Measurements from ENCODE around the gene TTC12. TPM values are rescaled to one million over a fixed set of nuclear protein-coding genes. Genes with fewer than 3 reads are reported as not detected.

Gene TTC12
- total and polyA plus RNA-seq, 2 of the 4 experiments (the other 2 are of a cell fraction), result 10.0 to 14.7 TPM

DNA sequence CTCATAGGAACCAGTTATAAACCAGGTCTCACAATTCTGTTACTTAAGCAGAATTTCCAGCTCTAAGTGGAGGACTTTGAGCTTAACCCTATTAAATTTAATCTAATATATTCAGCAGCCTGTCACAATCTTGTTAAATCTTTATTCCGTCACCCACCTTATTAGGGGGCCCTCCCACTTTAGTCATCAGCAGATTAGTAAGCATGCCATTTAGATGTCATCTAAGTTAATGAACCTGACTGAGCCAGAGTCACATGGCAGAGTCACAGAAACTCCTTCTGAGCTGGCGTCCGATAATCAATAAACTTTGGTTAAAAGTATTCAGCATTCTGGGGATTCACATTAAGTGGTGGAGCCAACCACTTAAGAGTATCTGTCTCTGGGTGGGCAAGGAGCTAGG, 35.1 kb downstream of the TTC12 start:
- Histone ChIP-seq H2BK5ac (ENCODE audit: low read depth, low read length, poor library complexity, severe bottlenecking) (no peak overlapping the region), H2AFZ (replicated peaks; ENCODE audit: low read length, poor library complexity) (no peak overlapping the region), H3K36me3 (ENCODE audit: control insufficient read depth, insufficient read depth, low read length) (peaks cover 2% of the 10 kb centered on the region; the same call in 1 of the 2 replicates), H3K4me1 (ENCODE audit: control insufficient read depth, insufficient read depth, low read length) (peaks cover 15% of the 10 kb centered on the region; the same call in 1 of the 2 replicates), H4K20me1 (ENCODE audit: insufficient read depth, low read length) (no peaks in the 10 kb centered on the region), H3K4me3 (ENCODE audit: insufficient read depth, low read depth, low read length) (no peak overlapping the region), H2BK120ac (ENCODE audit: low read depth, low read length) (no peak overlapping the region), H3K14ac (replicated peaks; ENCODE audit: low read depth, low read length) (no peak overlapping the region), H3K9ac (ENCODE audit: low read depth, low read length) (no peak overlapping the region), H2AK9ac (replicated peaks; ENCODE audit: low read depth, low read length, poor library complexity) (no peak overlapping the region), H4K5ac (ENCODE audit: low read depth, low read length) (no peak overlapping the region), H2AK5ac (ENCODE audit: low read depth, low read length) (no peak overlapping the region), H2BK15ac (ENCODE audit: low read depth, low read length) (no peak overlapping the region), H3K27me3 (ENCODE audit: control insufficient read depth, insufficient read depth, low read length) (no peaks in the 10 kb centered on the region), H4K8ac (ENCODE audit: low read depth in 2 of 2, low read length in 2 of 2) (no peak overlapping the region), H3K18ac (ENCODE audit: low read depth, low read length) (no peak overlapping the region), H3K27ac (ENCODE audit: insufficient read depth, low read length) (no peak overlapping the region), H2BK20ac (ENCODE audit: low read depth, low read length) (no peak overlapping the region), H3K79me1 (ENCODE audit: low read depth in 1 of 2, low read length in 2 of 2) (no peaks in the 10 kb centered on the region), H3K4ac (ENCODE audit: low read depth, low read length) (no peak overlapping the region), H4K91ac (ENCODE audit: insufficient read depth, low read depth, low read length) (no peak overlapping the region), H3K23ac (ENCODE audit: low read depth, low read length) (no peak overlapping the region), H3K9me1 (ENCODE audit: insufficient read depth, low read length) (peaks cover 4% of the 10 kb centered on the region; the same call in 1 of the 2 replicates), H3K56ac (ENCODE audit: extremely low read depth, insufficient read depth, low read length) (no peak overlapping the region), H3K9me3 (ENCODE audit: control insufficient read depth, insufficient read depth, low read length) (no peaks in the 10 kb centered on the region), H3K4me2 (ENCODE audit: low read depth, low read length) (no peak overlapping the region)
- ATAC-seq (ENCODE audit: low read depth) (no peak), DNase-seq (no peak)
- in situ Hi-C loops (cut with MboI; ENCODE audit: low sequenced_read_pairs), result no loop called here
- CTCF ChIA-PET, result interaction anchor here (1.0 kb wide), 1 partner anchor 554 kb away, joined by 3 read pairs; no protein-coding TSS in a partner anchor
- dilution Hi-C loops (cut with HindIII; ENCODE audit: low sequenced_read_pairs, unreplicated experiment), result no loop called here
- TF ChIP-seq RAD21 (IDR thresholded peaks at IDR 0.05; ENCODE audit: low read length), result no peak
- no peak for TF ChIP-seq ELK1 (IDR thresholded peaks at IDR 0.05; ENCODE audit: borderline replicate concordance, low read depth, low read length)
- no peak for TF ChIP-seq FOS (IDR thresholded peaks at IDR 0.05; ENCODE audit: low read depth, low read length)
- TF ChIP-seq MAFK (IDR thresholded peaks at IDR 0.05; ENCODE audit: low read depth, low read length), result no peak
- no peak for TF ChIP-seq POLR2A (IDR thresholded peaks at IDR 0.05; ENCODE audit: low read depth, low read length)
- no peak for TF ChIP-seq RFX5 (IDR thresholded peaks at IDR 0.05; ENCODE audit: low read depth, low read length)
- no peak for TF ChIP-seq CEBPB (IDR thresholded peaks at IDR 0.05; ENCODE audit: low read depth, low read length)
- no peak for TF ChIP-seq MXI1 (IDR thresholded peaks at IDR 0.05; ENCODE audit: borderline replicate concordance, low read depth, low read length)
- TF ChIP-seq, protein P1, sequence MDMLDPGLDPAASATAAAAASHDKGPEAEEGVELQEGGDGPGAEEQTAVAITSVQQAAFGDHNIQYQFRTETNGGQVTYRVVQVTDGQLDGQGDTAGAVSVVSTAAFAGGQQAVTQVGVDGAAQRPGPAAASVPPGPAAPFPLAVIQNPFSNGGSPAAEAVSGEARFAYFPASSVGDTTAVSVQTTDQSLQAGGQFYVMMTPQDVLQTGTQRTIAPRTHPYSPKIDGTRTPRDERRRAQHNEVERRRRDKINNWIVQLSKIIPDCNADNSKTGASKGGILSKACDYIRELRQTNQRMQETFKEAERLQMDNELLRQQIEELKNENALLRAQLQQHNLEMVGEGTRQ (IDR thresholded peaks at IDR 0.05; ENCODE audit: low read depth, low read length), result no peak
- TF ChIP-seq CHD1 (IDR thresholded peaks at IDR 0.05; ENCODE audit: low read depth, low read length), result no peak
- TF ChIP-seq RCOR1 (IDR thresholded peaks at IDR 0.05; ENCODE audit: insufficient replicate concordance, low read length), result no peak
- no peak for TF ChIP-seq NFE2L2 (IDR thresholded peaks at IDR 0.05; ENCODE audit: low read depth, low read length)
- TF ChIP-seq CTCF (conservative IDR thresholded peaks at IDR 0.05; ENCODE audit: low read depth, low read length), result no peak
- no peak for TF ChIP-seq BHLHE40 (IDR thresholded peaks at IDR 0.05; ENCODE audit: low read depth, low read length)
- TF ChIP-seq SMC3 (IDR thresholded peaks at IDR 0.05; ENCODE audit: low read depth, low read length), result no peak
- 100% methylated on average over 3 of the region's 3 CpGs; no CpG with 5 or more reads in 1 of the 2 experiments for WGBS, 2 experiments (ENCODE audit: extremely low coverage in 2 of 2, insufficient read length in 1 of 2)
- POLR2A ChIA-PET (ENCODE audit: unreplicated experiment), result no interaction called here
- no TSS peak for BruUV-seq (replicated peaks)
- intact Hi-C loops (cut with micrococcal nuclease), result no loop called here

Data from IMR-90 (cell line).